ENCODE results near the gene SEMA3E.

SEMA3E gene

DNA sequence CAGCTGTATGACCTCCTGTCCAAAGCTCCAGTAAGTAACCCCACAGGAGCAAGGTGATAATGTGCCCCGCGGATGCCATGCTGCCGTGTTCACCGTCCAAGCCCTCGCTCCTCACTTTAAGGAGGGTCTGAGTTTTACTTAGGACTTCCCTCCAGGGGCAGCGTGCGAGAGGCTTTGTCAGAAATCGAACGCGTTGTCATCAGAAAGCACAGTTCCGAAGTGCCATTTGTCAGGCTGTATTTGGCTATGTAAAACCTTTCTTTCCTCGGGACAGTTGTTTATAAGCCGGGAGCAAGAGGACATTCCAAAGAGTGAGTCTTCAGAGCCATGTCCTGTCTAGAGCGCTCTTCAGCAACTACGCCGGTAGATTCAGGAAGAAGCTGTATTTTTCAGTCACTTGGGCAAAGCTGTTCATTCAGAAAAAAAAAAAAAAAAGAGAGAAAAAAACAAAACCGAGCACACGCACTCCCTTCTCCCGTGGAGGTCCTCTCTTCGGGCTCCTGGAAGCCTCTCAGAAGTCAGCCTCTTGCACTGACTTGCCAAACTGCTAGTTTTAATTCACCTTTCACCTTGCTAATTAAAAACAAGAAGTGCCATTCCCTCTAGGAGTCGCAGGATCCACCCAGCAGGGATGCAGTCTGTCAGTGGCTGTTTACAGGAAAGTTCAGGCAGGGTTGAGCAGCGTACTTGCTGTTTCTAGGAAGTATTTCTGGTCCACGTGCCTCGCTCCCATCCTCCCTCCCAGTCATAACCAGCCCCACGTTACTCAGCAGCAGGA lies at the start of gene SEMA3E:
Gene SEMA3E (minus strand): TSS at position 676 of the 778 bp plus-strand sequence.
- H3K27me3 ChIP-seq (ENCODE audit: control insufficient read depth, insufficient read depth, low read length): no peaks in the 10 kb centered on the region
- H3K4me3 ChIP-seq (ENCODE audit: low read depth, low read length): peak within 1 kb of the TSS; percentile 54
- H3K9me3 ChIP-seq (ENCODE audit: control insufficient read depth, insufficient read depth, low read length): no peaks in the 10 kb centered on the region
- H3K36me3 ChIP-seq (ENCODE audit: control insufficient read depth, insufficient read depth, low read length): no peaks in the 10 kb centered on the region
- H3K4me1 ChIP-seq (ENCODE audit: control insufficient read depth, insufficient read depth, low read length): peaks cover 3% of the 10 kb centered on the region
- peak within 1 kb of the TSS; percentile 0 for H3K9ac ChIP-seq (ENCODE audit: low read depth, low read length)

DNA sequence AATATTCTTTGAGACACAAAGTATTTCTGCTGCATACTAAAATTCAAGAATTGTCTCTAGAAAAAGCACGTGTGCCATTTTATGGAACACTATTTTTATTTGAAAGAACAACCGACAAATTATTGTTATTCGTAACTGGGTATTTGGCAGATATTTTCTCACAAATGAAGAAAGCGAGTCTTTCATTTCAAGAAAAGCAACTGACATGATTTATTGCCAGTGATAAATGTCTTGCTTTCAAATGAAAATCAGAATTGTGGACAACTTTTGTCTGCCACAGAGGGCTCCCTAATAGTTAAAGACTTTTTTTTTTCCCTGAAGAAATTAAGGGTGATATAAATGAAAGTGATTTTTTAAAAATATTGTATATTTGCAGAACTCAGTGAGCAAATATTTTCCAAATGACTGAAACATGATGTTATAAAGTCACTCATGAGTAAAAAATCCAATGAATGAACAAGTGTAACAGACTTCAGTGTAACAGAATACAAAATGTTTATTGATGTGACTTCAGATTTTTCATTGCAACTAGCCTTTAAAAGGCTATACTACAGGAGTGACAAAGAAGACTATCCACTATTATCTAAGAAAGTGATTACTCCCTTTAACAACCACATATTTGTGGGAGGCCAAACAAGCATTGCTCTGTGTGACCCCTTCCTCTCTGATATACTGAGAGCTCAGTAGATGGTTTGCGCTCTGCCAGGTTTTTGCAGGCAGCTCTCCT lies 49.0 kb upstream of the SEMA3E start:
- H3K4me3 ChIP-seq (ENCODE audit: low read depth, low read length): no peak overlapping the region
- no peaks in the 10 kb centered on the region for H3K9me3 ChIP-seq (ENCODE audit: control insufficient read depth, insufficient read depth, low read length)
- H3K36me3 ChIP-seq (ENCODE audit: control insufficient read depth, insufficient read depth, low read length): no peaks in the 10 kb centered on the region
- H3K9ac ChIP-seq (ENCODE audit: low read depth, low read length): no peak overlapping the region
- H3K27me3 ChIP-seq (ENCODE audit: control insufficient read depth, insufficient read depth, low read length): peaks cover 17% of the 10 kb centered on the region
- H3K4me1 ChIP-seq (ENCODE audit: control insufficient read depth, insufficient read depth, low read length): peaks cover 25% of the 10 kb centered on the region

DNA sequence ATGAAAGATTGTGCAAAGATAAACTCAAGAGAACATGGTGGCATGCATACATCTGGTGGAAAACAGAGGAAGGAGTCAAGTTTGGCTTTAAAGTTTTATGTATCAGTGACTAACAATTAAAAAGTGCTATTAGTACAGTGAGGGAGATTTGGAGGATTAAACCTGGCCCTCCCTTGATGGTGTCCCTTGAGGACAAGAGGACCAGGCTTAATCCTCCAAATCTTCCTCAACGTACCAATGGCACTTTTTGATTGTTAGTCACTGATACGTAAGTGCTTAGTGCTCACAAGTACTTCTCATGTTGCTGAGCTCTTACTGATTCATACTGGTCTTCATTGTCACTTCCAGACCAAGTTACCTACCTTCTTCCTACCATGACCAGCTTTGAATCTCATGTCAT lies 47.2 kb upstream of the SEMA3E start:
- no peaks in the 10 kb centered on the region for H3K36me3 ChIP-seq (ENCODE audit: control insufficient read depth, insufficient read depth, low read length)
- H3K9me3 ChIP-seq (ENCODE audit: control insufficient read depth, insufficient read depth, low read length): no peaks in the 10 kb centered on the region
- no peak overlapping the region for H3K4me3 ChIP-seq (ENCODE audit: low read depth, low read length)
- H3K4me1 ChIP-seq (ENCODE audit: control insufficient read depth, insufficient read depth, low read length): peaks cover 36% of the 10 kb centered on the region
- no peak overlapping the region for H3K9ac ChIP-seq (ENCODE audit: low read depth, low read length)
- H3K27me3 ChIP-seq (ENCODE audit: control insufficient read depth, insufficient read depth, low read length): peaks cover 17% of the 10 kb centered on the region

DNA sequence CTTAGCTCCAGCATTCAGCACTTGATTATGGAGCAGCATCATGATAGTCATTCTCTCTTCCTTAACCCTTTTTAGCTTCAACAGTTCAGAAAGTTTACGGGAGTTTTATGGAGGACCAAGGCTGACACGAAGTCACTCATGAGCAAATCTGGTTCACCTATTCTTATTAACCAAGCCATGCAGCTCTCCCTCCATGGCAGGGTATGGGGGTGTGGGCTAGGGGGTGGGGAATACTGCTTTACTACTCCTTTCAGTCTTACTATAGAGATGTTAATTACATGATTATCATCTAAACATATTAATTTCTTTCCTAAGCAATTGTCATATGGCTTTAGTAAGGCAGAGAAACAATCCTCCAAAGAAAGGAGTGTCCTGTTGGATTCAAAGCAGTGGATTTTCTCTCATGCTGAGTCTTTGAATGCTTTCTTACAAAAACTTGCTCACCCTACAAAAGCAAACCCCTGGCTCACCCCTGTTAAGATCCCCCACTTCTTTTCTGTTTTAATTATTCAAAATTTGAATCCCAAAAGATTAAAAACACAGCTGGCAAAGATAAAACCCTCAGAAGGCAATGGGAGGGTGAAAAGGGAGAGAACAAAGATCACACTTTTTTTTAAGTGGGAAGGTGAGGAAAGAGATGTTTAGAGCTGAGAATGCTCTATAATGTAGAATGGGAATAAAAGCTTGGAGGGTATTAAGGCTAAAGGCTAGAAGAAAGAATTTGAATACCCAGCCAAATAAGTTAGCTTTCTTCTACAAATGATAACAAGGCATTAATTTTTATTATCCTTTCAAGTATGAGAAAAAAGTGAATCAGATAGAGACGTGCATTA lies 46.4 kb upstream of the SEMA3E start:
- Histone ChIP-seq H3K4me3 (ENCODE audit: low read depth, low read length) (peak overlapping the region; percentile 9), H3K27me3 (ENCODE audit: control insufficient read depth, insufficient read depth, low read length) (peaks cover 17% of the 10 kb centered on the region), H3K9me3 (ENCODE audit: control insufficient read depth, insufficient read depth, low read length) (no peaks in the 10 kb centered on the region), H3K4me1 (ENCODE audit: control insufficient read depth, insufficient read depth, low read length) (peaks cover 43% of the 10 kb centered on the region), H3K9ac (ENCODE audit: low read depth, low read length) (no peak overlapping the region), H3K36me3 (ENCODE audit: control insufficient read depth, insufficient read depth, low read length) (no peaks in the 10 kb centered on the region)

DNA sequence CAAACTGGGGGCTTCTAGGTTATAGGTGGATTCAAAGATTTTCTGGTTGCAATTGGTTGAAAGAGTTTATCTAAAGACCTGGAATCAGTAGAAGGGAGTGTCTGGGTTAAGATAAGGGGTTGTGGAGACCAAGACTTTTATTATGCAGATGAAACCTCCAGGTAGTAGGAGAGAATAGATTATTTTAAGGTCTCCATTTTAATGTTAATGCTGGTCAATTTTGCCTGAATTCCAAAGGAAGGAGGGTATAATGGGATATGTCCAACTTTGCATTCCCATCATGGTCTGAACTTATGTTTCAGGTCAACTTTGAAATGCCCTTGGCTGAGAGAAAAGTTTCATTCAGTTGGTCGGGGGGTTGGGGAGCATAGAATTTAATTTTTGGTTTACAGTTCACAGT lies 44.3 kb upstream of the SEMA3E start:
- Histone ChIP-seq H3K9ac (ENCODE audit: low read depth, low read length) (no peak overlapping the region), H3K4me3 (ENCODE audit: low read depth, low read length) (no peak overlapping the region), H3K9me3 (ENCODE audit: control insufficient read depth, insufficient read depth, low read length) (no peaks in the 10 kb centered on the region), H3K36me3 (ENCODE audit: control insufficient read depth, insufficient read depth, low read length) (no peaks in the 10 kb centered on the region), H3K27me3 (ENCODE audit: control insufficient read depth, insufficient read depth, low read length) (peaks cover 14% of the 10 kb centered on the region), H3K4me1 (ENCODE audit: control insufficient read depth, insufficient read depth, low read length) (peaks cover 44% of the 10 kb centered on the region)

DNA sequence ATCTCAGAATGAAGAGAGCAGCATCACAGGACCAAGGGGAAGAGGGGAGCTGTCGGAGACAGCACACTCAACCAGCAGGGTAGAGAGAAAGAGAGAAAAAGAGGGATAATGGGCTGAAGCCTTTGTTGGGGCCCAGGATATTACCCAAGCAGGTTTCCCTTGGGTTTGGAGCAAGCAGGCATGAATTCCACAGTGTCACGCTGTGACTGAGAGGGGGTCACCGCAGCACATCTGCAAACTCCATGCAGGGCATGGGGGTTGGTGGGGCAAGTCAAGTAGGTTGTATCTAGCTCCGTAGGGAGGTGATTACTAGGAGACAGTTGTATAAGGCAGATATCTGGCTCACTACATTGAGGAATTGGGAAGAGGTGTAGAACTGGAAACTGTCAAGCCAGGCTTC lies 42.2 kb upstream of the SEMA3E start:
- Histone ChIP-seq H3K4me3 (ENCODE audit: low read depth, low read length) (no peak overlapping the region), H3K36me3 (ENCODE audit: control insufficient read depth, insufficient read depth, low read length) (no peaks in the 10 kb centered on the region), H3K27me3 (ENCODE audit: control insufficient read depth, insufficient read depth, low read length) (no peaks in the 10 kb centered on the region), H3K9ac (ENCODE audit: low read depth, low read length) (no peak overlapping the region), H3K4me1 (ENCODE audit: control insufficient read depth, insufficient read depth, low read length) (peaks cover 38% of the 10 kb centered on the region), H3K9me3 (ENCODE audit: control insufficient read depth, insufficient read depth, low read length) (no peaks in the 10 kb centered on the region)

DNA sequence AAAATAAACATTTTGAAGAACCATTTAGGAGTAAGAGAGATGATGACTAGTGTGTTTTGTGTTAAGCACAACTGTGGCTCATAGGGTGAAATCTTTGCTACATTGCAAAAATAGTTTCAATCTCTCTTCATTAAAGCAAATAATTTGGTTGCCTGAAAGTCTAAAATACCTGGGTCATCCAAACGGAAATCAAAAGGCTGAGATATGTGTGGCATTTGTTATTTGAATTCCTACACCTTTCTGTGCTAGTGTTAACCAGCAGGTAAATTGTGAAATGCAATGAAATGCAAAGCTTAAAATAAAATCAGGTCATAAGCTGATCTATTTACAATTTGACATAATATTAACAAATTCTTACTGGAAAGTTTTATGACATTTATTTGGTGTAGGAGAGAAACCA lies 40.9 kb upstream of the SEMA3E start:
- Histone ChIP-seq H3K9ac (ENCODE audit: low read depth, low read length) (no peak overlapping the region), H3K4me3 (ENCODE audit: low read depth, low read length) (no peak overlapping the region), H3K36me3 (ENCODE audit: control insufficient read depth, insufficient read depth, low read length) (no peaks in the 10 kb centered on the region), H3K27me3 (ENCODE audit: control insufficient read depth, insufficient read depth, low read length) (no peaks in the 10 kb centered on the region), H3K4me1 (ENCODE audit: control insufficient read depth, insufficient read depth, low read length) (peaks cover 35% of the 10 kb centered on the region), H3K9me3 (ENCODE audit: control insufficient read depth, insufficient read depth, low read length) (no peaks in the 10 kb centered on the region)

DNA sequence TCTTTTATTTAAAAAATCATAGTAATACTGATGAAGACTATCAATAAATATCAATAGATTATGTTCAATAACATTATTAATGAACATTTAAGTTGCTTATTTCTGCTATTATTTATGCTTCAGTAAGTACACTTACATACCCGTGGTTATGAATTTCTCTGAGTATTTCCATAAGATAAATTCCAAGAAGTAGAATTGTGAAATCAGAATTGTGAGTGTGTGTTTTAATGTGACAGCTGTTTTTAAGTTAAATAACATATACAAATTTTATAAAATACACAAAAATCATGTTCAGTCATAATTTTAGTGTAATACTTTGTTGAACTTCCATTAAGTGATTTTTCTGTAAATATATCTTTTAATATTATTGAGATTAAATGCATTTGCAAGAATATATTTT lies 37.5 kb upstream of the SEMA3E start:
- no peaks in the 10 kb centered on the region for H3K36me3 ChIP-seq (ENCODE audit: control insufficient read depth, insufficient read depth, low read length)
- H3K4me1 ChIP-seq (ENCODE audit: control insufficient read depth, insufficient read depth, low read length): peaks cover 26% of the 10 kb centered on the region
- peaks cover 5% of the 10 kb centered on the region for H3K27me3 ChIP-seq (ENCODE audit: control insufficient read depth, insufficient read depth, low read length)
- no peaks in the 10 kb centered on the region for H3K9me3 ChIP-seq (ENCODE audit: control insufficient read depth, insufficient read depth, low read length)
- H3K4me3 ChIP-seq (ENCODE audit: low read depth, low read length): no peak overlapping the region
- H3K9ac ChIP-seq (ENCODE audit: low read depth, low read length): no peak overlapping the region

DNA sequence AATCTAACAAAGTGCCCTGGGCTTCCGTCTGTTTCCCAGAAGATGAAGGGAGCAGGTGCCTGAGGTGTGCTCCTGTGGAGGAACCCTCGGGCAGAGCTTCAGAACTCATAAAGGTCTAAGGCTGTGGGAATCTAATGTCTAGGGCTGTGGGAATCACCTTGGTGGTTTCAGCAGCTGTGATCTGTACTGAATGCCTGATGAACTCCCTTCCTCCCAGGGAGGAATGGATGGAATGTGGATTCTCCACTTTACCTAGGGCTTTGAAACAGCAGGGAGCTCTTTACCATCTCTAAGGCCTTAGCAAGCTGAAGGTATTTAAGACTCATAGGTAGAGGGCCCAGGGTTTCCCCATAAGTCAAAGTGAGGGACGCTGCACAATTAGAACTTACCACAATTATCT lies 36.0 kb upstream of the SEMA3E start:
- Histone ChIP-seq H3K4me3 (ENCODE audit: low read depth, low read length) (no peak overlapping the region), H3K27me3 (ENCODE audit: control insufficient read depth, insufficient read depth, low read length) (peaks cover 9% of the 10 kb centered on the region), H3K36me3 (ENCODE audit: control insufficient read depth, insufficient read depth, low read length) (no peaks in the 10 kb centered on the region), H3K9me3 (ENCODE audit: control insufficient read depth, insufficient read depth, low read length) (no peaks in the 10 kb centered on the region), H3K9ac (ENCODE audit: low read depth, low read length) (no peak overlapping the region), H3K4me1 (ENCODE audit: control insufficient read depth, insufficient read depth, low read length) (peaks cover 13% of the 10 kb centered on the region)

DNA sequence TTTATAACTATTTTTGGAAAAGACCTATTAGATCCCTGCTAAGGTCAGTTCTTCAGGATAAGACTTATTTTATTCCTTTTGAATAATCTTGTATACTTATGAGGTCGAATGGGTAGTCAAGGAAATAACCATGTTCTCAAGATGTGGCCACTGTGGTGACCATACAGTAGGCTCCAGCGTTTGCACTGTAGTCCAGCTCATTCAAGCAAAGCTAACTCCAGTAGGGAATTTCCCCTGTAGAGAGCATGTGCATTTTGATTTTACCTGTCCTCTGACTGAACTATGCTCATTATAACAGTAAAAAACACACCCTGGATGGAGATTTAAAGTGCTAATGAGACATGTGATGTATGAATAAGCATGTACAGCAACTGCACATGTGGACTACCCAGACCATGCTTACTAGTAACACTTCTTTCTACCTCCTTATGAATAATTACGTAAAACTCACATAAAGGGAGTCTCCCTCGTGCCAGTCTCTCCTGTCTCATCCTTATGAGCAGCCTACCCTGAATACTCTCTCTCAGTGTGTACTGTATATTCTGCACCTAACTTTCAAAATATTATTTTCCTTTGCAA lies 32.4 kb upstream of the SEMA3E start:
- no peaks in the 10 kb centered on the region for H3K9me3 ChIP-seq (ENCODE audit: control insufficient read depth, insufficient read depth, low read length)
- no peak overlapping the region for H3K9ac ChIP-seq (ENCODE audit: low read depth, low read length)
- H3K4me3 ChIP-seq (ENCODE audit: low read depth, low read length): no peak overlapping the region
- no peaks in the 10 kb centered on the region for H3K36me3 ChIP-seq (ENCODE audit: control insufficient read depth, insufficient read depth, low read length)
- peaks cover 16% of the 10 kb centered on the region for H3K4me1 ChIP-seq (ENCODE audit: control insufficient read depth, insufficient read depth, low read length)
- H3K27me3 ChIP-seq (ENCODE audit: control insufficient read depth, insufficient read depth, low read length): peaks cover 9% of the 10 kb centered on the region

DNA sequence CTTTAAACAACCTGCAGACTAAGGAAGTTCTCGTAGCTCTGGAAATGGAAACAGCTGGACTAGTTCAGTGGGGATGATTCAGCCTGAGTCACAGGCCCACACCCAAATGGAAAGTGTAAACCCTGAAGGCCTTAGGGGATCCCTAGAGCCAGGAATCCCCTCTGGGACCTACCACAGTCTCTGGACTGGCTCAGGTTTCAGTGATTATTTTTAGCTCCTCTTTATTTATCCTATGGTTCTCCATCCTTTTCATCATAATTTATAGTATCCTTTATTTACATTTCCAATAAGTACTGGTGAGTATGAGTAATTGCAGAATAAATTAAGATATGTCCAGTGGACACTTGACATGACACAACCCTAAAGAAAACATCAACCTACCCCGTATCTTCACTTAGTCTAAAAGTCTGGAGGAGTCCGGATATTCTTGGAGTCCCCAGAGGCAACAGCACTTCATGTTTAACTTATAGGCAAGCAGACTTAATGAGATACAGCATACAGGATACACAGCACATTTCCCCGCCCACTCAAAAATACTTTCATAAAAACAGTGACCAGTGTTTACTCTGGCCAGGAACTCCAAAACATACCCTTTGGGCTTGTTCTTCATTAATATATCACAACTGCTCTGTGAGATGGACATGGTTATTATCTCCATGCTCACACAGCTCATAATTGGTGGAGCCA lies 28.4 kb upstream of the SEMA3E start:
- Histone ChIP-seq H3K27me3 (ENCODE audit: control insufficient read depth, insufficient read depth, low read length) (peaks cover 3% of the 10 kb centered on the region), H3K9me3 (ENCODE audit: control insufficient read depth, insufficient read depth, low read length) (no peaks in the 10 kb centered on the region), H3K4me3 (ENCODE audit: low read depth, low read length) (no peak overlapping the region), H3K36me3 (ENCODE audit: control insufficient read depth, insufficient read depth, low read length) (no peaks in the 10 kb centered on the region), H3K9ac (ENCODE audit: low read depth, low read length) (no peak overlapping the region), H3K4me1 (ENCODE audit: control insufficient read depth, insufficient read depth, low read length) (peaks cover 7% of the 10 kb centered on the region)

Measured in iPS-15b (cell line).